Measurements from ENCODE around the gene RNF182.

GRCh38 chr6:13934721-13935120, 10.0 kb downstream of the RNF182 start:
- TF ChIP-seq REST (IDR thresholded peaks at IDR 0.05; ENCODE audit: low read depth, low read length), result no peak
- TF ChIP-seq, protein P1, sequence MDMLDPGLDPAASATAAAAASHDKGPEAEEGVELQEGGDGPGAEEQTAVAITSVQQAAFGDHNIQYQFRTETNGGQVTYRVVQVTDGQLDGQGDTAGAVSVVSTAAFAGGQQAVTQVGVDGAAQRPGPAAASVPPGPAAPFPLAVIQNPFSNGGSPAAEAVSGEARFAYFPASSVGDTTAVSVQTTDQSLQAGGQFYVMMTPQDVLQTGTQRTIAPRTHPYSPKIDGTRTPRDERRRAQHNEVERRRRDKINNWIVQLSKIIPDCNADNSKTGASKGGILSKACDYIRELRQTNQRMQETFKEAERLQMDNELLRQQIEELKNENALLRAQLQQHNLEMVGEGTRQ (IDR thresholded peaks at IDR 0.05; ENCODE audit: borderline replicate concordance, low read depth, low read length), result no peak
- no peak for TF ChIP-seq SIN3A (IDR thresholded peaks at IDR 0.05; ENCODE audit: borderline replicate concordance, low read depth, low read length)
